HCT116 (cell line): ENCODE results near the gene ZFHX3. TPM values are rescaled to one million over a fixed set of nuclear protein-coding genes. Genes with fewer than 3 reads are reported as not detected.

Experiments used
- ATAC-seq: fragments of 200-7000 bp; cut with Tn5 transposase; 2 replicates; pipeline ENCODE4 v1.9.1; 2020; ENCODE audit warnings: mild to moderate bottlenecking, moderate library complexity
- BruUV-seq: library from RNA; stranded (reverse); fragments of 400-500 nt; replicated peaks from 2 replicates; lab custom pipeline; 2021; lab: Mats Ljungman, UMichigan
- CTCF ChIA-PET: fragments of 300-600 bp; sonication (Branson Sonifier 250); formaldehyde crosslinking; loops from one replicate; lab custom pipeline; 2021; ENCODE audit warnings: antibody characterized with exemption; lab: Charles Lee
- POLR2A ChIA-PET: fragments of 300-600, 350-600 bp; sonication (Branson Sonifier 250); formaldehyde crosslinking; loops from one replicate; lab custom pipeline; 2021; ENCODE audit warnings: antibody characterized with exemption; lab: Charles Lee
- RAD21 ChIA-PET, 2 experiments: fragments of 300-600 bp; sonication (Branson Sonifier 250); formaldehyde crosslinking; loops; one replicate each; lab custom pipeline; 2023; ENCODE audit warnings: low total read pairs in 2 of 2; ENCODE audit not compliant: uncharacterized antibody in 2 of 2, unreplicated experiment in 2 of 2, low non-redundant PET in 1 of 2; lab: Charles Lee
- DNase-seq: peaks from one replicate; pipeline ENCODE4 v3.0.0-alpha.2; 2010; ENCODE audit warnings: low read depth, low spot score
- H2AFZ ChIP-seq: fragments of 200-600 bp; shearing (Covaris generic), sonication (generic); 2 replicates; pipeline ENCODE4 v1.6.1; 2017; ENCODE audit warnings: low read depth, mixed run types, mixed read lengths, antibody characterized with exemption, low read length; ENCODE audit not compliant: poor library complexity, severe bottlenecking
- H3K27ac ChIP-seq: 2 replicates; pipeline ENCODE4 v1.5.1; 2012; ENCODE audit warnings: low read depth, low read length
- H3K27me3 ChIP-seq: fragments of 200-600 bp; sonication (generic); 2 replicates; pipeline ENCODE4 v1.6.1; 2016; ENCODE audit warnings: mixed run types, low read length, mixed read lengths; ENCODE audit not compliant: insufficient read depth
- H3K36me3 ChIP-seq, 2 experiments: fragments of 200-500 bp in 1 of 2; fragments of 200-600 bp in 1 of 2; sonication (Bioruptor generic) in 1 of 2; sonication (generic) in 1 of 2; 2 replicates each; pipeline versions ENCODE4 v1.5.1 to v1.6.1; 2014 to 2016; ENCODE audit warnings: low read length in 2 of 2, inconsistent platforms in 1 of 2, mixed read lengths in 1 of 2, mixed run types in 1 of 2; ENCODE audit not compliant: insufficient read depth in 2 of 2, control insufficient read depth in 1 of 2
- H3K4me1 ChIP-seq, 2 experiments: fragments of 200-600 bp in 1 of 2; sonication (generic) in 1 of 2; 2 replicates each; pipeline versions ENCODE4 v1.5.1 to v1.6.1; 2012 to 2017; ENCODE audit warnings: low read length in 2 of 2, inconsistent platforms in 1 of 2, mild to moderate bottlenecking in 1 of 2, mixed read lengths in 1 of 2, mixed run types in 1 of 2, moderate library complexity in 1 of 2; ENCODE audit not compliant: insufficient read depth in 2 of 2, control insufficient read depth in 1 of 2
- H3K4me2 ChIP-seq: fragments of 200-600 bp; sonication (generic); 2 replicates; pipeline ENCODE4 v1.6.1; 2017; ENCODE audit warnings: mixed run types, low read length, mixed read lengths
- H3K4me3 ChIP-seq, 2 experiments: fragments of 200-600 bp in 1 of 2; sonication (generic) in 1 of 2; replicated peaks in 1 of 2; 2 replicates each; pipeline ENCODE4 v1.5.1; 2011 to 2016; ENCODE audit warnings: low read length in 2 of 2, control low read depth in 1 of 2, low read depth in 1 of 2, mild to moderate bottlenecking in 1 of 2, mixed read lengths in 1 of 2, mixed run types in 1 of 2
- H3K79me2 ChIP-seq: fragments of 200-600 bp; sonication (generic); 2 replicates; pipeline ENCODE4 v1.6.1; 2017; ENCODE audit warnings: mild to moderate bottlenecking, mixed run types, low read length, moderate library complexity, mixed read lengths; ENCODE audit not compliant: insufficient read depth
- H3K9ac ChIP-seq: fragments of 200-600 bp; sonication (generic); 2 replicates; pipeline ENCODE4 v1.6.1; 2016; ENCODE audit warnings: low read length, mixed read lengths
- H3K9me2 ChIP-seq: fragments of 200-600 bp; sonication (generic), shearing (Covaris generic); 2 replicates; pipeline ENCODE4 v1.6.1; 2017; ENCODE audit warnings: mixed run types, mild to moderate bottlenecking, moderate library complexity; ENCODE audit not compliant: insufficient read depth
- H3K9me3 ChIP-seq, 2 experiments: fragments of 200-500 bp in 1 of 2; fragments of 200-600 bp in 1 of 2; sonication (Bioruptor generic) in 1 of 2; sonication (generic) in 1 of 2; 2 replicates each; pipeline ENCODE4 v1.6.1; 2014 to 2017; ENCODE audit warnings: low read length in 2 of 2, mixed read lengths in 2 of 2, inconsistent platforms in 1 of 2, low read depth in 1 of 2, mild to moderate bottlenecking in 1 of 2, mixed run types in 1 of 2, moderate library complexity in 1 of 2; ENCODE audit not compliant: control insufficient read depth in 1 of 2, insufficient read depth in 1 of 2
- H4K20me1 ChIP-seq: fragments of 200-600 bp; sonication (generic), shearing (Covaris generic); 2 replicates; pipeline ENCODE4 v1.6.1; 2017; ENCODE audit warnings: mixed run types, mild to moderate bottlenecking, moderate library complexity; ENCODE audit not compliant: insufficient read depth
- CBX3 ChIP-seq: IDR thresholded peaks from 2 replicates; pipeline ENCODE4 v1.6.1; 2012; ENCODE audit warnings: low read depth
- CEBPB ChIP-seq: IDR thresholded peaks from 2 replicates; pipeline ENCODE4 v1.6.1; 2012; ENCODE audit warnings: low read depth
- EGR1 ChIP-seq: IDR thresholded peaks from 2 replicates; pipeline ENCODE4 v1.6.1; 2012; ENCODE audit warnings: low read depth
- ELF1 ChIP-seq: IDR thresholded peaks from 2 replicates; pipeline ENCODE4 v1.6.1; 2012; ENCODE audit warnings: low read depth, borderline replicate concordance
- EZH2phosphoT487 ChIP-seq: fragments of 200-600 bp; IDR thresholded peaks from 2 replicates; pipeline ENCODE4 v1.6.1; 2018; ENCODE audit warnings: antibody characterized with exemption, borderline replicate concordance
- POLR2A ChIP-seq: IDR thresholded peaks from 2 replicates; pipeline ENCODE4 v1.7.0; 2011; ENCODE audit warnings: borderline replicate concordance; ENCODE audit not compliant: insufficient read depth, insufficient read length; ENCODE audit errors: extremely low read depth
- POLR2AphosphoS5 ChIP-seq: IDR thresholded peaks from 2 replicates; pipeline ENCODE4 v1.6.1; 2011; ENCODE audit warnings: mild to moderate bottlenecking, low read depth, low read length, moderate library complexity
- RAD21 ChIP-seq: IDR thresholded peaks from 2 replicates; pipeline ENCODE4 v1.6.1; 2012; ENCODE audit warnings: low read depth, mild to moderate bottlenecking
- SIN3A ChIP-seq: IDR thresholded peaks from 2 replicates; pipeline ENCODE4 v1.6.1; 2012; ENCODE audit warnings: low read depth
- SP1 ChIP-seq: IDR thresholded peaks from 2 replicates; pipeline ENCODE4 v1.6.1; 2012; ENCODE audit warnings: low read depth
- TCF7L2 ChIP-seq: IDR thresholded peaks from 2 replicates; pipeline ENCODE4 v1.7.0; 2011; ENCODE audit warnings: borderline replicate concordance, inconsistent platforms; ENCODE audit not compliant: insufficient read depth, insufficient read length; ENCODE audit errors: extremely low read depth
- YY1 ChIP-seq: IDR thresholded peaks from 2 replicates; pipeline ENCODE4 v1.6.1; 2011; ENCODE audit warnings: low read length, low read depth, moderate library complexity, mild to moderate bottlenecking; ENCODE audit not compliant: insufficient replicate concordance; ENCODE audit errors: extremely low read depth
- ZFX ChIP-seq: fragments of 450-650 bp; IDR thresholded peaks from 2 replicates; pipeline ENCODE4 v1.6.1; 2017
- intact Hi-C: fragments of 100-400 bp; cut with micrococcal nuclease; formaldehyde crosslinking; loops from 2 replicates; pipeline ENCODE4 v1.10.0; 2022
- total RNA-seq: library from RNA; stranded (reverse); gene quantifications from one replicate; pipeline ENCODE4 v1.2.1, GENCODE V29; 2021; ENCODE audit not compliant: unreplicated experiment
- TF ChIP-seq, protein P1 (sequence below): IDR thresholded peaks from 2 replicates; pipeline ENCODE4 v1.6.1; 2012; ENCODE audit warnings: low read depth
- TF ChIP-seq, protein P2 (sequence below): IDR thresholded peaks from 2 replicates; pipeline ENCODE4 v1.6.1; 2012
- TF ChIP-seq, protein P3 (sequence below): IDR thresholded peaks from 2 replicates; pipeline ENCODE4 v1.6.1; 2012
- TF ChIP-seq, protein P4 (sequence below), 3 experiments: fragments of 200-600 bp in 1 of 3; sonication (generic) in 1 of 3; IDR thresholded peaks in 2 of 3; conservative IDR thresholded peaks in 1 of 3; 2 replicates each; pipeline ENCODE4 v1.5.1; 2012 to 2017; ENCODE audit warnings: low read depth in 2 of 3, low read length in 2 of 3, antibody characterized with exemption in 1 of 3, borderline replicate concordance in 1 of 3, control low read depth in 1 of 3, mild to moderate bottlenecking in 1 of 3, mixed read lengths in 1 of 3, mixed run types in 1 of 3, moderate library complexity in 1 of 3; ENCODE audit not compliant: insufficient read depth in 1 of 3

Gene ZFHX3
- total RNA-seq, 1 experiment from 2014 or later, result 6.3 TPM

DNA sequence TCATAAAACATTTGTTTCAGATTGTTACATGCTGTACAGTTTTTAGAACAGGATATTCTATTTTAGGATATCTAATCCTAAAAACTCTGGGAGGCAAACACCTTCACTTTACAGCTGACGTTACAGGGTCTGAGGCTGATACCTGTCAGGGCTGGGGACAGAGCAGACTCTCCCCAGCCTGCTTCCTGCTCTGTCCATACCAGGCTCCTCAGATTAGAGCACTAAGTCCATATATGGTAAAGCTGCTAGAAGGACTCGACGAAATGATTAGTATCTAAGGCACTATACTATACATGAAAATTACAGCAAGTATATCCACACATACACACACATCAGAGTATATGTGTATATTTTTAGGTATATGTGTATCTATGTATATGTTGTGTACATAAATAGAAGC is 125.2 kb downstream of the ZFHX3 start (continued):
- TF ChIP-seq, protein P1, sequence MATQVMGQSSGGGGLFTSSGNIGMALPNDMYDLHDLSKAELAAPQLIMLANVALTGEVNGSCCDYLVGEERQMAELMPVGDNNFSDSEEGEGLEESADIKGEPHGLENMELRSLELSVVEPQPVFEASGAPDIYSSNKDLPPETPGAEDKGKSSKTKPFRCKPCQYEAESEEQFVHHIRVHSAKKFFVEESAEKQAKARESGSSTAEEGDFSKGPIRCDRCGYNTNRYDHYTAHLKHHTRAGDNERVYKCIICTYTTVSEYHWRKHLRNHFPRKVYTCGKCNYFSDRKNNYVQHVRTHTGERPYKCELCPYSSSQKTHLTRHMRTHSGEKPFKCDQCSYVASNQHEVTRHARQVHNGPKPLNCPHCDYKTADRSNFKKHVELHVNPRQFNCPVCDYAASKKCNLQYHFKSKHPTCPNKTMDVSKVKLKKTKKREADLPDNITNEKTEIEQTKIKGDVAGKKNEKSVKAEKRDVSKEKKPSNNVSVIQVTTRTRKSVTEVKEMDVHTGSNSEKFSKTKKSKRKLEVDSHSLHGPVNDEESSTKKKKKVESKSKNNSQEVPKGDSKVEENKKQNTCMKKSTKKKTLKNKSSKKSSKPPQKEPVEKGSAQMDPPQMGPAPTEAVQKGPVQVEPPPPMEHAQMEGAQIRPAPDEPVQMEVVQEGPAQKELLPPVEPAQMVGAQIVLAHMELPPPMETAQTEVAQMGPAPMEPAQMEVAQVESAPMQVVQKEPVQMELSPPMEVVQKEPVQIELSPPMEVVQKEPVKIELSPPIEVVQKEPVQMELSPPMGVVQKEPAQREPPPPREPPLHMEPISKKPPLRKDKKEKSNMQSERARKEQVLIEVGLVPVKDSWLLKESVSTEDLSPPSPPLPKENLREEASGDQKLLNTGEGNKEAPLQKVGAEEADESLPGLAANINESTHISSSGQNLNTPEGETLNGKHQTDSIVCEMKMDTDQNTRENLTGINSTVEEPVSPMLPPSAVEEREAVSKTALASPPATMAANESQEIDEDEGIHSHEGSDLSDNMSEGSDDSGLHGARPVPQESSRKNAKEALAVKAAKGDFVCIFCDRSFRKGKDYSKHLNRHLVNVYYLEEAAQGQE, result no peak

DNA sequence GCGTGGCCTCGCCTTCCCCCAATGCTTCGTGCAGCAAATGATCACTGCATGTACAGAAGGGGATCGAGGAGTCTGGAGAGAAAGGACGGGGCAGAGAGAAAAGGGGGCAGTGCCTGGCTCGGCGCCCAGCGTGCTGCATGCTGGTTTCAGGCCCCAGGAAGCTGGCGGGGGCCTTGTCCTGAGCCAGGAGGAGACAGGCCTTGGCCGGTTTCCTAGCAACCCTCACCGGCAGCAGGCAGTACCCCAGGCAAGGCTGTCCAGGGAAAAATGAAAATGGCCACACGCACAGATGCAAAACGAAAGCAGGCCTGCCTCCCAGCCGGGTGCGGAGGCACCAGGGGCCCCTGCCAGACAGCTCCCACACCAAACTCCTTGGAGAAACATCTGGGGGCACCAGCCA is 126.3 kb downstream of the ZFHX3 start:
- H3K36me3 ChIP-seq, result no peaks in the 10 kb centered on the region
- no peaks in the 10 kb centered on the region for H3K9me3 ChIP-seq
- H3K27me3 ChIP-seq, result no peaks in the 10 kb centered on the region
- ChIA-PET CTCF (interaction anchor here (0.7 kb wide), 1 partner anchor 25 kb away, joined by 3 read pairs; no protein-coding TSS in a partner anchor), RAD21 (no interaction called here), POLR2A (no interaction called here)
- H2AFZ ChIP-seq, result no peak overlapping the region
- no peak for ATAC-seq
- H3K4me1 ChIP-seq, result no peaks in the 10 kb centered on the region
- H3K4me2 ChIP-seq, result no peak overlapping the region
- no peaks in the 10 kb centered on the region for H3K79me2 ChIP-seq
- H3K9ac ChIP-seq, result no peak overlapping the region
- no peak overlapping the region for H3K27ac ChIP-seq
- H4K20me1 ChIP-seq, result 0 out of 2 replicates have a peak, but pooled peaks cover 6% of the 10 kb centered on the region
- BruUV-seq, result no TSS peak
- no peak for DNase-seq
- no peaks in the 10 kb centered on the region for H3K9me2 ChIP-seq
- H3K4me3 ChIP-seq, result no peak overlapping the region
- intact Hi-C loops, result no loop called here
- TF ChIP-seq EZH2phosphoT487 (no peak), ELF1 (no peak), POLR2AphosphoS5 (no peak), CBX3 (no peak), SP1 (no peak), YY1 (no peak), CEBPB (no peak), TCF7L2 (no peak), POLR2A (no peak), SIN3A (no peak), EGR1 (no peak), RAD21 (no peak), ZFX (no peak)
- TF ChIP-seq, protein P2, sequence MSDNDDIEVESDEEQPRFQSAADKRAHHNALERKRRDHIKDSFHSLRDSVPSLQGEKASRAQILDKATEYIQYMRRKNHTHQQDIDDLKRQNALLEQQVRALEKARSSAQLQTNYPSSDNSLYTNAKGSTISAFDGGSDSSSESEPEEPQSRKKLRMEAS, result no peak
- TF ChIP-seq, protein P3, sequence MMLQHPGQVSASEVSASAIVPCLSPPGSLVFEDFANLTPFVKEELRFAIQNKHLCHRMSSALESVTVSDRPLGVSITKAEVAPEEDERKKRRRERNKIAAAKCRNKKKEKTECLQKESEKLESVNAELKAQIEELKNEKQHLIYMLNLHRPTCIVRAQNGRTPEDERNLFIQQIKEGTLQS, result no peak
- TF ChIP-seq, protein P4, sequence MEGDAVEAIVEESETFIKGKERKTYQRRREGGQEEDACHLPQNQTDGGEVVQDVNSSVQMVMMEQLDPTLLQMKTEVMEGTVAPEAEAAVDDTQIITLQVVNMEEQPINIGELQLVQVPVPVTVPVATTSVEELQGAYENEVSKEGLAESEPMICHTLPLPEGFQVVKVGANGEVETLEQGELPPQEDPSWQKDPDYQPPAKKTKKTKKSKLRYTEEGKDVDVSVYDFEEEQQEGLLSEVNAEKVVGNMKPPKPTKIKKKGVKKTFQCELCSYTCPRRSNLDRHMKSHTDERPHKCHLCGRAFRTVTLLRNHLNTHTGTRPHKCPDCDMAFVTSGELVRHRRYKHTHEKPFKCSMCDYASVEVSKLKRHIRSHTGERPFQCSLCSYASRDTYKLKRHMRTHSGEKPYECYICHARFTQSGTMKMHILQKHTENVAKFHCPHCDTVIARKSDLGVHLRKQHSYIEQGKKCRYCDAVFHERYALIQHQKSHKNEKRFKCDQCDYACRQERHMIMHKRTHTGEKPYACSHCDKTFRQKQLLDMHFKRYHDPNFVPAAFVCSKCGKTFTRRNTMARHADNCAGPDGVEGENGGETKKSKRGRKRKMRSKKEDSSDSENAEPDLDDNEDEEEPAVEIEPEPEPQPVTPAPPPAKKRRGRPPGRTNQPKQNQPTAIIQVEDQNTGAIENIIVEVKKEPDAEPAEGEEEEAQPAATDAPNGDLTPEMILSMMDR (IDR thresholded peaks at IDR 0.05 in 2 of 3, conservative IDR thresholded peaks at IDR 0.05 in 1 of 3; ENCODE audit: borderline replicate concordance in 1 of 3, insufficient read depth in 1 of 3, low read depth in 2 of 3, low read length in 2 of 3), result no peak
- TF ChIP-seq, protein P1, result no peak
